OCI-LY1 (cell line): ENCODE results near the gene TMPRSS11E.
"Not testable (repeated sequence)": the region's sequence is repeated elsewhere in the genome, so short reads cannot be mapped to it uniquely, and the experiment has no call there.

Source experiments
- H2AFZ ChIP-seq: fragments of 200-600 bp; sonication (generic), shearing (Covaris generic); 2 replicates; pipeline ENCODE4 v1.6.0; 2014; ENCODE audit warnings: antibody characterized with exemption, mild to moderate bottlenecking, low read length
- H3F3A ChIP-seq: fragments of 200-600 bp; sonication (generic), shearing (Covaris generic); 2 replicates; pipeline ENCODE4 v1.6.0; 2014; ENCODE audit warnings: mild to moderate bottlenecking, antibody characterized with exemption, low read length, moderate library complexity; ENCODE audit not compliant: insufficient read depth
- H3K27ac ChIP-seq: fragments of 200-600 bp; sonication (generic); 2 replicates; pipeline ENCODE4 v1.5.1; 2014; ENCODE audit warnings: low read length, mixed run types, mild to moderate bottlenecking, low read depth; ENCODE audit not compliant: poor library complexity, severe bottlenecking
- H3K27me3 ChIP-seq: fragments of 200-600 bp; sonication (generic); 2 replicates; pipeline ENCODE4 v1.6.0; 2014; ENCODE audit warnings: antibody characterized with exemption, mild to moderate bottlenecking, low read length, moderate library complexity; ENCODE audit not compliant: insufficient read depth
- H3K36me3 ChIP-seq: fragments of 200-600 bp; sonication (generic); 2 replicates; pipeline ENCODE4 v1.6.1; 2014; ENCODE audit warnings: mild to moderate bottlenecking, antibody characterized with exemption, low read length, moderate library complexity, mixed read lengths; ENCODE audit not compliant: insufficient read depth
- H3K4me1 ChIP-seq: fragments of 200-600 bp; sonication (generic); 2 replicates; pipeline ENCODE4 v1.5.1; 2014; ENCODE audit warnings: mild to moderate bottlenecking, low read length, moderate library complexity; ENCODE audit not compliant: insufficient read depth, severe bottlenecking
- H3K4me2 ChIP-seq: fragments of 200-600 bp; sonication (generic), shearing (Covaris generic); 2 replicates; pipeline ENCODE4 v1.6.1; 2014; ENCODE audit warnings: low read length
- H3K4me3 ChIP-seq: fragments of 200-600 bp; sonication (generic); 2 replicates; pipeline ENCODE4 v1.5.1; 2014; ENCODE audit warnings: low read length, low read depth, mild to moderate bottlenecking, mixed read lengths; ENCODE audit not compliant: poor library complexity, severe bottlenecking
- H3K79me2 ChIP-seq: fragments of 200-600 bp; shearing (Covaris generic); 2 replicates; pipeline ENCODE4 v1.6.1; 2016; ENCODE audit warnings: mixed run types, low read length, mixed read lengths; ENCODE audit not compliant: insufficient read depth
- H3K9ac ChIP-seq: fragments of 200-600 bp; sonication (generic), shearing (Covaris generic); 2 replicates; pipeline ENCODE4 v1.6.1; 2014; ENCODE audit warnings: mild to moderate bottlenecking, low read length, mixed read lengths
- H3K9me2 ChIP-seq: fragments of 200-600 bp; sonication (generic), shearing (Covaris generic); 2 replicates; pipeline ENCODE4 v1.6.1; 2014; ENCODE audit warnings: low read depth, mild to moderate bottlenecking, low read length, mixed read lengths
- H3K9me3 ChIP-seq: fragments of 200-600 bp; shearing (Covaris generic); 2 replicates; pipeline ENCODE4 v1.6.1; 2014; ENCODE audit warnings: low read length, mixed read lengths
- H4K20me1 ChIP-seq: fragments of 200-600 bp; sonication (generic), shearing (Covaris generic); 2 replicates; pipeline ENCODE4 v1.6.0; 2016; ENCODE audit warnings: mild to moderate bottlenecking, low read length; ENCODE audit not compliant: insufficient read depth
- CTCF ChIP-seq: fragments of 200-600 bp; sonication (generic), shearing (Covaris generic); IDR thresholded peaks from 2 replicates; pipeline ENCODE4 v1.5.1; 2017; ENCODE audit warnings: mild to moderate bottlenecking, antibody characterized with exemption, low read length, moderate library complexity, mixed read lengths
- EZH2 ChIP-seq: fragments of 200-600 bp; sonication (generic), shearing (Covaris generic); IDR thresholded peaks from 2 replicates; pipeline ENCODE4 v1.8.0; 2017; ENCODE audit warnings: borderline replicate concordance, mixed run types, mild to moderate bottlenecking, antibody characterized with exemption, low read length, moderate library complexity, mixed read lengths

The TMPRSS11E gene

GRCh38 chr4:68407868-68408190 lies 39.4 kb upstream of the TMPRSS11E start:
- H3K27ac ChIP-seq: no peak overlapping the region
- H3K27me3 ChIP-seq: no peaks in the 10 kb centered on the region
- no peak overlapping the region for H2AFZ ChIP-seq
- H3K9me3 ChIP-seq: no peaks in the 10 kb centered on the region
- no peaks in the 10 kb centered on the region for H3K79me2 ChIP-seq
- no peaks in the 10 kb centered on the region for H3K4me1 ChIP-seq
- H4K20me1 ChIP-seq: no peaks in the 10 kb centered on the region
- no peaks in the 10 kb centered on the region for H3K36me3 ChIP-seq
- H3K9ac ChIP-seq: no peak overlapping the region
- no peak overlapping the region for H3K4me2 ChIP-seq
- H3K9me2 ChIP-seq: no peaks in the 10 kb centered on the region
- TF ChIP-seq EZH2 (no peak), CTCF (no peak)
- H3F3A ChIP-seq: no peaks in the 10 kb centered on the region
- H3K4me3 ChIP-seq: no peak overlapping the region

GRCh38 chr4:68410149-68410548 lies 37.1 kb upstream of the TMPRSS11E start:
- Histone ChIP-seq H3K9ac (no peak overlapping the region), H3K27ac (no peak overlapping the region), H3K9me3 (no peaks in the 10 kb centered on the region), H3K27me3 (no peaks in the 10 kb centered on the region), H3K4me3 (no peak overlapping the region), H2AFZ (no peak overlapping the region), H3K4me2 (no peak overlapping the region), H3K9me2 (no peaks in the 10 kb centered on the region), H3K36me3 (no peaks in the 10 kb centered on the region), H3F3A (no peaks in the 10 kb centered on the region), H4K20me1 (no peaks in the 10 kb centered on the region), H3K79me2 (no peaks in the 10 kb centered on the region), H3K4me1 (no peaks in the 10 kb centered on the region)
- no peak for TF ChIP-seq CTCF
- TF ChIP-seq EZH2: no peak

DNA sequence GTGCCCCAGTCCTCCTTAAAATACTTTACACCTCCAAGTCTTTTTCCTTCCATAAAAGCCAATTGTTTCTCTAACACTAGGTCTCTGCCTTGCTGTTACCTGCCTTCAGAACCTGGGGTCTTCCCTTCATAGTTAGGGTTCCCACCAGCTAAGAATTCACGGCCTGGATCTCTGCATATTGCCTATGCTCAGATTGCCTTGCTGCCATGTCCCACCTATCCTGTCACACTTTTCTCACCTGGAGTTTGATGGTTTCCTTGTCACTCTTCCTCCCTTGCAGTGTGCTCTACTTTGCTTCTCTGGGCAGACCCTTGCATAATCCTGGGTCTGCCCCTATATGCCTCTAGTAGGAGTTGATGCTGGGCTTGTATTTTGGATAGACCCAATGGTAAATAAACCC lies 36.6 kb upstream of the TMPRSS11E start:
- Histone ChIP-seq H2AFZ (no peak overlapping the region), H3K79me2 (no peaks in the 10 kb centered on the region), H3K27me3 (no peaks in the 10 kb centered on the region), H3K4me2 (no peak overlapping the region), H3K9me2 (no peaks in the 10 kb centered on the region), H3K4me3 (no peak overlapping the region), H3F3A (no peaks in the 10 kb centered on the region), H3K4me1 (no peaks in the 10 kb centered on the region), H3K27ac (no peak overlapping the region), H4K20me1 (no peaks in the 10 kb centered on the region), H3K36me3 (no peaks in the 10 kb centered on the region), H3K9ac (no peak overlapping the region), H3K9me3 (no peaks in the 10 kb centered on the region)
- TF ChIP-seq EZH2 (no peak), CTCF (no peak)

GRCh38 chr4:68412031-68412430 lies 35.2 kb upstream of the TMPRSS11E start:
- not testable (repeated sequence) for H3F3A ChIP-seq, H3K4me2 ChIP-seq, H3K9me3 ChIP-seq, H3K36me3 ChIP-seq, H3K9ac ChIP-seq, H3K27me3 ChIP-seq, H2AFZ ChIP-seq, H3K79me2 ChIP-seq, H3K9me2 ChIP-seq, H3K4me3 ChIP-seq, H3K4me1 ChIP-seq, H4K20me1 ChIP-seq, H3K27ac ChIP-seq
